HepG2 (cell line): ENCODE data around the gene TRIP4. TPM values are rescaled to one million over a fixed set of nuclear protein-coding genes. Genes with fewer than 3 reads are reported as not detected.

Source experiments
- ATAC-seq: fragments of 200-7000 bp; cut with Tn5 transposase; 3 replicates; pipeline ENCODE4 v1.9.1; 2020; ENCODE audit warnings: mild to moderate bottlenecking, moderate library complexity
- BruUV-seq: library from RNA; stranded (reverse); fragments of 400-500 nt; replicated peaks from 2 replicates; lab custom pipeline; 2021; lab: Mats Ljungman, UMichigan
- CTCF ChIA-PET: fragments of 300-600 bp; formaldehyde crosslinking; extraction: SDS; loops from one replicate; lab custom pipeline; 2021; ENCODE audit warnings: low total read pairs, inconsistent platforms, low intra/inter-chr PET ratio; lab: Yijun Ruan, JAX
- POLR2A ChIA-PET: fragments of 350-600 bp; sonication (Branson Sonifier 250); formaldehyde crosslinking; loops from one replicate; lab custom pipeline; 2020; ENCODE audit warnings: antibody characterized with exemption, inconsistent platforms; lab: Yijun Ruan, JAX
- DNase-seq: peaks from one replicate; pipeline ENCODE4 v3.0.0-alpha.2; 2015; ENCODE audit warnings: low spot score
- FAIRE-seq: peaks from 3 replicates; lab custom pipeline; 2011; peaks lifted over from hg19 to GRCh38; lab: Jason Lieb, UNC
- H2AFZ ChIP-seq: one replicate; pipeline ENCODE4 v1.6.1; 2011; ENCODE audit warnings: low read length, inconsistent platforms
- H3K27ac ChIP-seq: fragments of 300-600 bp; 3 replicates; pipeline ENCODE4 v1.8.0; 2011; ENCODE audit warnings: mixed run types, mild to moderate bottlenecking, mixed read lengths, low read length, inconsistent platforms; ENCODE audit not compliant: insufficient read depth; ENCODE audit errors: extremely low read length
- H3K27me3 ChIP-seq, 2 experiments: fragments of 200-600 bp in 1 of 2; 2 replicates in 1 of 2; 3 replicates in 1 of 2; pipeline versions ENCODE4 v1.6.0 to v1.8.0; 2011; ENCODE audit warnings: low read length in 2 of 2, mild to moderate bottlenecking in 2 of 2, moderate library complexity in 2 of 2, inconsistent platforms in 1 of 2; ENCODE audit not compliant: insufficient read depth in 2 of 2, control insufficient read depth in 1 of 2
- H3K36me3 ChIP-seq, 2 experiments: fragments of 200-600 bp in 1 of 2; replicated peaks in 1 of 2; 2 replicates in 1 of 2; 3 replicates in 1 of 2; pipeline versions ENCODE4 v1.5.1 to v1.8.0; 2011; ENCODE audit warnings: low read length in 2 of 2, inconsistent platforms in 1 of 2; ENCODE audit not compliant: insufficient read depth in 2 of 2, control insufficient read depth in 1 of 2
- H3K4me1 ChIP-seq: 2 replicates; pipeline ENCODE4 v1.5.1; 2012; ENCODE audit warnings: low read length, inconsistent platforms; ENCODE audit not compliant: insufficient read depth
- H3K4me2 ChIP-seq: 2 replicates; pipeline ENCODE4 v1.6.0; 2011; ENCODE audit warnings: low read depth, low read length, inconsistent platforms
- H3K4me3 ChIP-seq, 3 experiments: fragments of 200-600 bp in 1 of 3; sonication (generic), shearing (Covaris generic) in 1 of 3; replicated peaks in 1 of 3; 2 replicates each; pipeline ENCODE4 v1.5.1; 2011 to 2016; ENCODE audit warnings: low read length in 3 of 3, inconsistent platforms in 2 of 3, low read depth in 2 of 3, mild to moderate bottlenecking in 2 of 3, control low read depth in 1 of 3, mixed read lengths in 1 of 3; ENCODE audit not compliant: insufficient read depth in 1 of 3
- H3K79me2 ChIP-seq: one replicate; pipeline ENCODE4 v1.6.1; 2011; ENCODE audit warnings: low read length, inconsistent platforms; ENCODE audit not compliant: insufficient read depth
- H3K9ac ChIP-seq: 2 replicates; pipeline ENCODE4 v1.6.0; 2011; ENCODE audit warnings: mild to moderate bottlenecking, low read depth, low read length, inconsistent platforms; ENCODE audit not compliant: insufficient read depth
- H3K9me3 ChIP-seq: 2 replicates; pipeline ENCODE4 v1.5.1; 2012; ENCODE audit warnings: mild to moderate bottlenecking, low read length
- H4K20me1 ChIP-seq: 2 replicates; pipeline ENCODE4 v1.6.0; 2011; ENCODE audit warnings: inconsistent platforms, mild to moderate bottlenecking, low read length, moderate library complexity; ENCODE audit not compliant: insufficient read depth
- HHEX ChIP-seq: IDR thresholded peaks from 2 replicates; pipeline ENCODE4 v1.6.1; 2016; ENCODE audit warnings: control low read depth
- MBD4 ChIP-seq: IDR thresholded peaks from 2 replicates; pipeline ENCODE4 v1.6.1; 2012; ENCODE audit warnings: low read length, inconsistent platforms, borderline replicate concordance
- POLR2A ChIP-seq, 2 experiments: IDR thresholded peaks; 2 replicates each; pipeline ENCODE4 v1.6.1; 2011; ENCODE audit warnings: low read depth in 2 of 2, low read length in 2 of 2, mild to moderate bottlenecking in 1 of 2, moderate library complexity in 1 of 2; ENCODE audit not compliant: insufficient read depth in 1 of 2
- RAD21 ChIP-seq: fragments of 450-650 bp; formaldehyde crosslinking; IDR thresholded peaks from 2 replicates; pipeline ENCODE4 v1.5.0; 2020; ENCODE audit warnings: mild to moderate bottlenecking
- ZC3H13 ChIP-seq: sonication (generic); formaldehyde crosslinking; IDR thresholded peaks from 2 replicates; pipeline ENCODE4 v1.8.1; 2023; ENCODE audit warnings: mild to moderate bottlenecking, missing genetic modification reagents, moderate library complexity
- ZNF20 ChIP-seq: sonication (generic); formaldehyde crosslinking; IDR thresholded peaks from 2 replicates; pipeline ENCODE4 v1.4.0; 2020; ENCODE audit warnings: mild to moderate bottlenecking, moderate library complexity, missing genetic modification reagents
- ZNF263 ChIP-seq: sonication (generic); formaldehyde crosslinking; IDR thresholded peaks from 2 replicates; pipeline ENCODE4 v1.4.0; 2020; ENCODE audit warnings: missing genetic modification reagents
- ZNF34 ChIP-seq: sonication (generic); formaldehyde crosslinking; IDR thresholded peaks from 2 replicates; pipeline ENCODE4 v1.4.0; 2020; ENCODE audit warnings: mild to moderate bottlenecking, missing genetic modification reagents, borderline replicate concordance
- ZNF407 ChIP-seq: sonication (generic); formaldehyde crosslinking; IDR thresholded peaks from one replicate; pipeline ENCODE4 v1.5.1; 2020; ENCODE audit warnings: mild to moderate bottlenecking, missing genetic modification reagents; ENCODE audit errors: not compliant biosample characterization
- ZNF704 ChIP-seq: sonication (generic); formaldehyde crosslinking; IDR thresholded peaks from 2 replicates; pipeline ENCODE4 v1.8.1; 2023; ENCODE audit warnings: mild to moderate bottlenecking, inconsistent platforms, moderate library complexity, missing genetic modification reagents, borderline replicate concordance
- WGBS: methylation state at CpG from one replicate; pipeline ENCODE4 v1.1.6; 2017; ENCODE audit warnings: low lambda C conversion rate; 5-methylcytosine and 5-hydroxymethylcytosine counted together
- in situ Hi-C: cut with HindIII; loops from 2 replicates; pipeline ENCODE4 v1.10.0; 2017; ENCODE audit warnings: low pct_unique_long_range_greater_than_20kb; ENCODE audit not compliant: extremely low pct_ligation_motif_present
- intact Hi-C: fragments of 100-400 bp; cut with micrococcal nuclease; formaldehyde crosslinking; loops from one replicate; pipeline ENCODE4 v1.10.0; 2022; ENCODE audit not compliant: unreplicated experiment
- polyA plus RNA-seq, 8 experiments: library from polyadenylated mRNA; depleted of rRNA in 3 of 8; stranded (reverse) in 7 of 8; unstranded in 1 of 8; fragments of >200 nt; fragmentation: Illumina TruSeq in 4 of 8; extraction: Trizol in 4 of 8; gene quantifications; 2 replicates each; pipeline versions ENCODE4 v1.2.1 to v1.2.3, GENCODE V29; 2011 to 2016; ENCODE audit warnings: low read depth in 4 of 8, missing spikeins in 1 of 8, mixed read lengths in 1 of 8; ENCODE audit not compliant: insufficient read depth in 1 of 8
- total RNA-seq, 5 experiments: library from RNA; depleted of rRNA; stranded (reverse); fragments of >200 nt; fragmentation: Illumina TruSeq; extraction: Trizol; gene quantifications; 2 replicates each; pipeline ENCODE4 v1.2.3, GENCODE V29; 2016; ENCODE audit warnings: low read depth in 1 of 5

Gene TRIP4
- total and polyA plus RNA-seq, 2 of the 13 experiments (the other 11 are each of a cell fraction or from before 2014, with no cell fraction given) = 7.1 to 11.8 TPM

- peak overlapping the region; percentile 62 for H3K9ac ChIP-seq
- no peak overlapping the region for H2AFZ ChIP-seq
- FAIRE-seq (peak; percentile 68), ATAC-seq (peak; percentile 73), DNase-seq (peak; percentile 66)
- no peaks in the 10 kb centered on the region; a peak in 2 of 5 replicates for H3K36me3 ChIP-seq
- H4K20me1 ChIP-seq = peaks cover 11% of the 10 kb centered on the region; the same call in 1 of the 2 replicates
- H3K27ac ChIP-seq = peak overlapping the region; percentile 50
- peaks cover 41% of the 10 kb centered on the region for H3K79me2 ChIP-seq
- H3K27me3 ChIP-seq = no peaks in the 10 kb centered on the region
- H3K9me3 ChIP-seq = no peaks in the 10 kb centered on the region
- H3K4me1 ChIP-seq = peaks cover 61% of the 10 kb centered on the region
- CTCF ChIA-PET = no interaction called here
- H3K4me3 ChIP-seq = peak overlapping the region; percentile 65 to 80 (median 69)
- POLR2A ChIA-PET = interaction anchor here (0.9 kb wide), 1 partner anchor 17 kb away, joined by 3 read pairs; no protein-coding TSS in a partner anchor
- intact Hi-C loops (no loop called here), in situ Hi-C loops (no loop called here)
- peak overlapping the region; percentile 85 for H3K4me2 ChIP-seq
- 2% methylated on average over 26 of the region's 56 CpGs for WGBS
- no TSS peak for BruUV-seq
- no peak for TF ChIP-seq HHEX
- 0 out of 2 replicates have a peak, but pooled peaks have one; percentile 15 for TF ChIP-seq RAD21 (CRISPR knock-in tag)
- TF ChIP-seq MBD4 = no peak
- TF ChIP-seq ZC3H13 (CRISPR knock-in tag) = no peak
- peak; percentile 87 for TF ChIP-seq ZNF263
- TF ChIP-seq POLR2A (IDR thresholded peaks at IDR 0.05; ENCODE audit: insufficient read depth in 1 of 2, low read depth in 2 of 2, low read length in 2 of 2) = peak in 1 of 2 experiments; percentile 18; a peak in 1 of 4 replicates
- no peak for TF ChIP-seq ZNF407 (CRISPR knock-in tag)
- 0 out of 2 replicates have a peak, but pooled peaks have one; percentile 13 for TF ChIP-seq ZNF20 (CRISPR knock-in tag)
- TF ChIP-seq ZNF704 (CRISPR knock-in tag) = 0 out of 2 replicates have a peak, but pooled peaks have one; percentile 8
- no peak for TF ChIP-seq ZNF34 (CRISPR knock-in tag)
These were observed 73.4 kb downstream of the TRIP4 start for GRCh38 chr15:64460724-64461720.
